ENCODE measurements around the gene OR51A2.

OR51A2 gene

DNA sequence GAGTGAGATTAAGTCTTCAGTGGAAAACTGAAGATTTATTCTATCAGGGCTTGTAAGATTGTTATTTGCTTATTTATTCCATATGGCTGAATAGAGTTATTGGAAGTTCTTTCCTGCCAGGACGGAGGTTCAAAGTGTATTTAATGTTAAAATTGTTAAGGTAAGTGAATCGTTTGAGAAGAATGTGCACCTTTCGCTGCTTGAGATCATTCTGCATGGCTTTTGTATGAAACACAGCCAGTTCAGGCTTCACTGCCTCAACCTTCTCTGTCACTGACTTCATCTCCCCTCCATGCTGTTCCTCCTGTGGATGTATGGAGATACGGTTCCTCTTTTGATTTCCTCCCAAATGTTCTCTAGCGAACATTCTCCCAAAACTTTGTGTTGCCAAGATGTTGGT, 19.9 kb upstream of the OR51A2 start:
- TF ChIP-seq, protein P1, sequence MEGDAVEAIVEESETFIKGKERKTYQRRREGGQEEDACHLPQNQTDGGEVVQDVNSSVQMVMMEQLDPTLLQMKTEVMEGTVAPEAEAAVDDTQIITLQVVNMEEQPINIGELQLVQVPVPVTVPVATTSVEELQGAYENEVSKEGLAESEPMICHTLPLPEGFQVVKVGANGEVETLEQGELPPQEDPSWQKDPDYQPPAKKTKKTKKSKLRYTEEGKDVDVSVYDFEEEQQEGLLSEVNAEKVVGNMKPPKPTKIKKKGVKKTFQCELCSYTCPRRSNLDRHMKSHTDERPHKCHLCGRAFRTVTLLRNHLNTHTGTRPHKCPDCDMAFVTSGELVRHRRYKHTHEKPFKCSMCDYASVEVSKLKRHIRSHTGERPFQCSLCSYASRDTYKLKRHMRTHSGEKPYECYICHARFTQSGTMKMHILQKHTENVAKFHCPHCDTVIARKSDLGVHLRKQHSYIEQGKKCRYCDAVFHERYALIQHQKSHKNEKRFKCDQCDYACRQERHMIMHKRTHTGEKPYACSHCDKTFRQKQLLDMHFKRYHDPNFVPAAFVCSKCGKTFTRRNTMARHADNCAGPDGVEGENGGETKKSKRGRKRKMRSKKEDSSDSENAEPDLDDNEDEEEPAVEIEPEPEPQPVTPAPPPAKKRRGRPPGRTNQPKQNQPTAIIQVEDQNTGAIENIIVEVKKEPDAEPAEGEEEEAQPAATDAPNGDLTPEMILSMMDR (IDR thresholded peaks at IDR 0.05; ENCODE audit: borderline replicate concordance, insufficient read depth, low read depth, low read length) = no peak
- no peak overlapping the region for H3K4me3 ChIP-seq (ENCODE audit: low read depth, low read length)

DNA sequence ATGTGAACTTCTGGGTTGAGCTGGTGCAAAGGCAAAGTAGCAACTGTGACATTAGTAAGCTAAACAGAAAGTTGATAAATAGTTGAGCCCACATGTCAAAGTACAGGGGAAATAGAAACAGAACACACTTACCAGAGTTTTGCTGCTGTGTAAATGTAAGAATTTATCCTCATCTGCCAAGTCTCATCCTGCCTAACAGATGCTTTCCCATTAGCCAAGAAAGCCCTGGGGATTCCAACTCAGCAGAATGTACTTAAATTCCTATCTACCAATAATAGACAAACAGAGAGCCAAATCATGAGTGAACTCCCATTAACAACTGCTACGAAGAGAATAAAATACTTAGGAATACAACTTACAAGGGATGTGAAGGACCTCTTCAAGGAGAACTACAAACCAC, 7.3 kb upstream of the OR51A2 start:
- H3K4me3 ChIP-seq (ENCODE audit: low read depth, low read length) = no peak overlapping the region
- TF ChIP-seq, protein P1 (IDR thresholded peaks at IDR 0.05; ENCODE audit: borderline replicate concordance, insufficient read depth, low read depth, low read length) = no peak

DNA sequence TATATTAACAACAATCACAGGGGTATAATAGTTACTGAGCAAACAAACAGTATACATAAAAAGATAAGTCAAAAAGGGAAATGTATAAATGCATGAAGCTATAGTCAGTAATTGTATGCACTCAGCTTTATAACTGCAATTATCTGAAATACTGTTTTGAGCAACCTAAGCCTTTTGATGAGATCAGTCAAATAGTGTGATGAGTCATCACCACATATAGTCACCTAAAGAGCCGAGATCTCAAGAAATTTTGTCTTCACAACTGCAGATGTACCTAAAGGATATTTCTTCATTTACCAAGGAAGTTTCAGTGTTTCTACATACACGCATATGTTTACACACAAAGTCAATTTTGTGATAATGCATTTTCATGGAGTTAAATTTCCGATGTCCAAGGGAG, 5.4 kb upstream of the OR51A2 start:
- no peak overlapping the region for H3K4me3 ChIP-seq (ENCODE audit: low read depth, low read length)

DNA sequence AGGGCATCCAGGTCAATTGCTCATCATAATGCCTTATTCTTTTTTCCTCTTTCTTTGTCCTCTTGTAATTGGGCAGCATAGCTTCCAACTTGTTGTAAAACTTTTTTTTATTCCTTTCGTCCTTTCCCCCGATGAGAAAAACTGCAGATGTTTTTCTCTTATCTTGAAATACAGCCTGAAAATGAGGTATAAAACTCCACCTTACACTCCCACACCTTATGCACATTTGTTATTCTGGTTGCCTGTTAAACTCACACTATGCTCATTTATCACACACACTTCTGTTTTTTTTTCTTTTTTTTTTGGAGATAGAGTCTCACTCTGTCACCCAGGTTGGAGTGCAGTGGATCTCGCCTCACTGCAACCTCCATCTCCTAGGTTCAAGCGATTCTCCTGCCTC, 1.9 kb upstream of the OR51A2 start:
- TF ChIP-seq, protein P1 (IDR thresholded peaks at IDR 0.05; ENCODE audit: borderline replicate concordance, insufficient read depth, low read depth, low read length) = no peak
- no peak overlapping the region for H3K4me3 ChIP-seq (ENCODE audit: low read depth, low read length)

More for the DNA sequence above, 5.4 kb upstream of the OR51A2 start:
- TF ChIP-seq, protein P1 (IDR thresholded peaks at IDR 0.05; ENCODE audit: borderline replicate concordance, insufficient read depth, low read depth, low read length) = no peak

DNA sequence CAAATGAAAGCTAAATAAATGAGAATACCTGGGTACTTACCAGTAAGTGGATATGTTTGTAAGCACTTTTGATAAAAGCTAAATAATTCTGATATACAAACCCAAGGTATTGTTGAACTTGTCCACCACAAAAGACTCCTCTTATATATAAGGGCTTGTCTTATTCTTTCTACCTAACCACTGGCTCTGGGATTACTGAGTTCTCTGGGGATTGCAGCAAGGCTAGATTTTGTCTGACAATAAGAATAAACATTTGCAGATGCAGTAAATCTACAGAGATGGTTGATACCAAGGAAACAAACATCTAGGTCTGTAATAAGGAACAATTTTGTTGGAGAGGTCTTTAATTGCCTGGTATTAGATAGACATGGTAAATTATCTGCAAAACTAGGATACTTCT, 8.0 kb downstream of the OR51A2 start, which contains the start of gene OR51A4:
Gene OR51A4, minus strand, starts transcription at position 101 of the 400 bp plus-strand sequence. CDS start 505 bp downstream, outside the sequence.
- H3K4me3 ChIP-seq (ENCODE audit: low read depth, low read length) = no peak within 1 kb of the TSS
- TF ChIP-seq, protein P1 (IDR thresholded peaks at IDR 0.05; ENCODE audit: borderline replicate concordance, insufficient read depth, low read depth, low read length) = no peak

DNA sequence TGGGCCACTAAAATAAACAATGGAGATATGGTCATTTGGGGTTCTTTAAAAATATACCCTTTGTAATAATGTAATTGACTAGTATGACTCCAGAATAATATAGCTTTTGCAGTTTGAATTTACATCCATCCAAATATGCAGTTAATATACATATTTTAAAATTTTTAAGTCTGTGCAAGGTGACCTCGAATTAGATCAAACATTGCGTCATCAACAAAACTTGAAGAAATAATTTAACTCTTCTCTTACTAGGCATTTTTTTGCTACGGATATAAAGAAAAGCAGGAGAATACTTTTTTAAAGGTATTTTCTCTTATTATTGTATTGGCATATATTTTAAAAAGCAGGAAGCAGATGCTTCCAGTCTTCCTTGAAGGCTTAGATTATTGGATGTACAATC, 18.8 kb downstream of the OR51A2 start:
- H3K4me3 ChIP-seq (ENCODE audit: low read depth, low read length) = no peak overlapping the region
- TF ChIP-seq, protein P1 (IDR thresholded peaks at IDR 0.05; ENCODE audit: borderline replicate concordance, insufficient read depth, low read depth, low read length) = no peak

DNA sequence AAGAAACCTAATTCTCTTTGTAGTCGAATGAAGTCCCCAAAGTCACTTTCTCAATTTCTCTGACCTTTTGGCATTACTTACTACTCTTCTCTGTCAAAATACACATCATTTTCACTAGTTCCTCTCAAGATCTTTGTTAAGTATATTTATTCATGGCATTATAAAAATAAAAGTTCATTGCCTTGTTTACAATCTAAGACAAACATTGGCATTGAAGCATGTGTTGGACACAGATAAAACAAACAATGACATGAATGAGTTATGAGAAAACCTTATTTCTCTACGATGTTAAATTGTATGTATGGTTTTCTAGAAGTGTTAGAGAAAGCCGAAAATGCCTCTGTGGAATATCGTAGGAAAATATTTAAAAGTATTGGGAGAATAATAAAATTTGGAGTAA, 22.8 kb downstream of the OR51A2 start:
- TF ChIP-seq, protein P1 (IDR thresholded peaks at IDR 0.05; ENCODE audit: borderline replicate concordance, insufficient read depth, low read depth, low read length) = no peak

More for the DNA sequence above, 22.8 kb downstream of the OR51A2 start:
- H3K4me3 ChIP-seq (ENCODE audit: low read depth, low read length) = no peak overlapping the region
